ENCODE results near the gene ILDR1. TPM values are rescaled to one million over a fixed set of nuclear protein-coding genes. Genes with fewer than 3 reads are reported as not detected.

The ILDR1 gene
- total RNA-seq, 1 donor from 2014 or later = not detected

GRCh38 chr3:121992601-121993560, 29.2 kb downstream of the ILDR1 start:
- DNase-seq = no peak

DNA sequence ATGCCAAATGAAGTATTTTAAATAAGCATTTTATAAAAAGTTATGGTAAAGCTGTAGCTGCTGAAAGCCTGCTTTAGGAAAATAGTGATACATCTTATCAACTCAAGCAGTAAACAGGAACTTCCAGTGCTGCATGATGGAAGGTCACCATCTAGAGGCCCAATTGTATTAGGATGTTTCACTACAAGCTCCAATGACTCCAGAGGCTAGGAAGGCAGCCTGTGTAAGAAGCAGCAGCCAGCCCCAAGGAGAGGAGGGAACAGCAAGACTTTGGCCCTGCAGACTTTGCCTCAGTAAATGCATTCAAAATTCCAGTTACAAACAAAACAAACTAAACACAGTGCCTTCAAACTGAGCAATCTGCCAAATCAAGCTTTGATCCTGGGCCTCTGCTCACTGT, 32.1 kb downstream of the ILDR1 start:
- no peak for DNase-seq

GRCh38 chr3:121988146-121988545, 33.9 kb downstream of the ILDR1 start:
- no peak for DNase-seq

GRCh38 chr3:121985846-121986245, 36.2 kb downstream of the ILDR1 start:
- DNase-seq = no peak

- no peak for DNase-seq
These were observed 40.6 kb downstream of the ILDR1 start for GRCh38 chr3:121981473-121981872.

- no peak for DNase-seq
These were observed 41.6 kb downstream of the ILDR1 start for GRCh38 chr3:121980450-121980796.

DNA sequence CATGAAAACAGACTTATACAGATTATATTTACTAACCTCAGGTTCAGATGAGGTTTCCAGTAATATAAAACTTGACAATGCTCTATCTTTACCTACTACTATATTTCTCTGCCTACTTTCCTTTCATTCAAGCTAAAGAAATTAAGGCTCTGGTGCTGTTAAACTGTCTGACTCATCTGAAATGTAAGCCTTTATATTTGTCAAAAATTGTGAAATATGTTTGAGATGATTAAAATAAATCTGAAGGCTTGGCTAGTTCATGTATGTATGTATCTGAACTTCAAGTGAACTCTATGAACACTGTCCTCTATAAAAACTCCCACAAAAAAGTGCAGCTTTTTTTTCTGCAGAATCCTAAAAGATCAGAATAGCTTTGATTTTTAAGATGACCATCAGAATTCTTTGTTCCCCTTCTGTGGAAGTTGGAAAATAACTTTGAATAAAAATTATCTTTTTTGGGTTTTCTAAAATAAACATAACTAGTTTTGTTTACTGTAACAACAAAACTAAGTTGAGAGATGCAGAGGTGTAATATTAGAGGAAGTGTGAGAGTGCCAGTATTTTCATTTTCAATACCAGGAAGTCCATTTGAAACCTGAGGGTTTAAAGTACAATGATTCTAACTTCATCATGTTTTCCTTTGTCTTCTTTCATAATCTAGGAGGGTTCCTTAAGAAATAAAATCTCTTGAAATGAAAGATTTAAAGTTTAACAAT, 42.2 kb downstream of the ILDR1 start:
- DNase-seq = no peak

- no peak for DNase-seq
These were observed 42.8 kb downstream of the ILDR1 start for GRCh38 chr3:121979246-121979645.

GRCh38 chr3:121976727-121977126, 45.3 kb downstream of the ILDR1 start:
- DNase-seq = no peak

GRCh38 chr3:121975702-121976302, 46.2 kb downstream of the ILDR1 start:
- DNase-seq = no peak

- no peak for DNase-seq
These were observed 47.4 kb downstream of the ILDR1 start for GRCh38 chr3:121974601-121975111.

- no peak for DNase-seq
These were observed 52.0 kb downstream of the ILDR1 start for GRCh38 chr3:121970047-121970446.

DNA sequence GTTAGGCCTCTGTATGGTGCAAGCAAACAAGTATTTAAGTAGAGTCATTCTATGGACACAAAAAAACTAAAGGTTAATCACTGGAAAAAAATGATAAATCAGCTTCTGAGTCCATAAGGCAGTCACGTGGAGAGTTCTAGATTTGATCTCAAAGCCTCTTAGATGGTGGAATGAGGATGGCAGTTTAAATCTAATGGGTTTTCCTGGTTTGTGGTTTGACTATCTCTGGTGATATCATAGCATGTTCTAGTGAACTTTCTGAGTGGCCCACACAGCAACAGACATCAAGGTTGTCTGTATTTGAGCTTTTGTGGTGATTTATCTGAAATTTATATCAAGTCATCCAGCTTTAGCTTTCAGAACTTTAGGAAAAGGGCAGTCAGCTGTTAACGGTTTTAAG, 52.4 kb downstream of the ILDR1 start:
- no peak for DNase-seq

DNA sequence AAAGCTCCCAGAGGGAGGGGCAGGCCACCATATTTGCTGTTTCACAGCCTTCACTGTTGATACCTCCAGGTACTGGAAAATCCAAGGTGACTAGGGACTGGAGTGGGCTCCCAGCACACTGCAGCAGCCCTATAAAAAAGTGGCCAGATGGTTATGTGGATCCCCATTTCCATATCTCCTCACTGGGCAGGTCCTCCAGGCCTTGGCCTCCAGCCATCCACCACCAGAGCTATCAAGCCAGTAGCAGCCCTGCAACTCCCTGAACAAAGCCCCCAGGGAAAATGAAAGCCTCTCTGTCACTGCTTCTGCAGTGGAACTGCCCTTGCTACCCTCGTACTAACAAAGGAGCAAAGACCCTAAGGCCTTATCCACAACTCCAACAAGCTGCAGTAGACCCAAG, 58.4 kb downstream of the ILDR1 start:
- no peak for DNase-seq

DNA sequence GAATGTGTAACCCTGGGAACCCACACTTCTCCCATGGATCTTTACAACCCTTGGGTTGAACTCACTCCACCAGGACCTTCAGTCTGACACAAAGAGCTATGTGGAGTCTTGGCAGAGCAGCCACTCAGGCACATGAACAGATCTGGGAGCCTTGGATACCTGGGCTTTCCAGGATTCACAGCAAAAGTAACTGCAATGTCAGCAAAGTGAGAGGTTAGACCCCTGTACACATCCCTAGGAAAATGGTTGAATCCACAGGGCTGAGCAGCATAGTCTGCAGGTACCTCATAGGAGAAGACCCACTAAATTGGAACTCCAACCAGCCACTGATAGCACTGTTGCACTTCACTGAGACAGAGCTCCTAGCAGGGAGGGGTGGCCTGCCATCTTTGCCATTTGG, 59.6 kb downstream of the ILDR1 start:
- DNase-seq = no peak

- DNase-seq = no peak
These were observed 60.8 kb downstream of the ILDR1 start for GRCh38 chr3:121961283-121961682.

GRCh38 chr3:121958801-121959200, 63.2 kb downstream of the ILDR1 start:
- no peak for DNase-seq

DNA sequence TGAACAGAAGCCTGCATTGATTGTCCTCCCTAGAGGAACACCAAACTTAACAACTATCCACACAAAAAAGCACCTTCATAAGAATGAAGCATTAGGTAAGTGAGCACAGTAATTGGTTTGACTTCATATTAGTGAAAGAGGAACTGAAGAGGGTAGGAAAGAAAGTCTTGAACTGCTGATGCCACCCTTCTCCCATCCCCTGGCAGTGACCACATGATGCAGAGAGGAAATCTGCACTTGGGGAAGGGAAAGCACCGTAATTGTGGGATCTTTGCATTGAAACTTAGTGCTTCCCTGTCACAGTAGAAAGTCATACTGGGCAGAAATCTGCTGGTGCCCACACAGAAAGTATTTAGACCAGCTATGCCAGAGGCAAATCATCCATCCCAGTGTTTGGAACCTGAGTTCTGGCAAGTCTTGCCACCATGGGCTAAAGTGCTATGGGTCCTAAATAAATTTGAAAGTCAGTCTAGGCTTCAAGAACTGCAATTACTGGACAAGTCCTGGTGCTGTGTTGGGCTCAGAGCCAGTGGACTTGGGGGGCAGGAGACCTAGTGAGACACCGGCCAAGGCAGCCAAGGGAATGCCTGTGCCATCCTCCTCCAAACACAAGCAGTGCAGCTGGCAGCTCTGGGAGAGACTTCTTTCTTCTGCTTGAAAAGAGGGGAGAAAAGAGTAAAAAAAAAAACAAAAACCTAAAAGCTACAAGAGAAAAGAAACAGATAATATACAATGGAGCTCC, 64.2 kb downstream of the ILDR1 start:
- DNase-seq = peak; percentile 2

- DNase-seq = no peak
These were observed 65.7 kb downstream of the ILDR1 start for GRCh38 chr3:121956363-121956762.

GRCh38 chr3:121951291-121951919, 70.6 kb downstream of the ILDR1 start:
- DNase-seq = no peak

GRCh38 chr3:121948641-121949040, 73.4 kb downstream of the ILDR1 start:
- no peak for DNase-seq

DNA sequence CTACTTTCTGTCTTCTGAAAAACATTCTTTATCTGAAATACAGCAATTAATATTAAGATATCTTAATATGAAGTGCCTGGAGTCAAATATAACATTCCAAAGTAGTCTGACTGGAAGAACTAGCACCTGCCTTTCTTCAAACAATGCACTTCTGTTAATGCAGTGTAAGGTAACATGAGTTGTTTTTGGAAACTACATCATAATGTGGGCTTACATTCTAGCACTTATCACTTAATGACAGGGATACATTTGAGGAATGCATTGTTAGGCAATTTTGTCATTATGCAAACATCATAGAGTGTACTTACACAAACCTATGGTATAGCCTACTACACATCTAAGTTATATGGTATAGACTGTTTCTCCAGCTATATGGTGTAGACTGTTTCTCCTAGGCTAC, 78.6 kb downstream of the ILDR1 start:
- DNase-seq = no peak

All from occipital lobe (tissue), 2 donors.